K562 (cell line): Measurements from ENCODE around the gene NDUFA5. TPM values are rescaled to one million over a fixed set of nuclear protein-coding genes. Genes with fewer than 3 reads are reported as not detected.

Experiments used
- ATAC-seq: fragments of 200-7000 bp; cut with Tn5 transposase; 3 replicates; pipeline ENCODE4 v1.9.1; 2020; ENCODE audit warnings: moderate library complexity
- BruUV-seq: library from RNA; stranded (reverse); fragments of 400-500 nt; replicated peaks from 2 replicates; lab custom pipeline; 2021; lab: Mats Ljungman, UMichigan
- CTCF ChIA-PET: fragments of 300-600 bp; formaldehyde crosslinking; extraction: SDS; loops from one replicate; lab custom pipeline; 2021; ENCODE audit warnings: low intra/inter-chr PET ratio; lab: Yijun Ruan, JAX
- POLR2A ChIA-PET: fragments of 300-600, 350-650 bp; sonication (Branson Sonifier 250); formaldehyde crosslinking; extraction: SDS; loops from one replicate; lab custom pipeline; 2021; ENCODE audit warnings: antibody characterized with exemption, inconsistent platforms; lab: Yijun Ruan, JAX
- DNase-seq, 4 experiments: peaks; one replicate each; pipeline versions ENCODE4 v3.0.0 to v3.0.0-alpha.2; 2011 to 2018; ENCODE audit warnings: low spot score in 3 of 4, mixed read lengths in 3 of 4; ENCODE audit errors: extremely low read depth in 1 of 4
- FAIRE-seq: peaks from 2 replicates; lab custom pipeline; 2011; peaks lifted over from hg19 to GRCh38; lab: Jason Lieb, UNC
- H2AFZ ChIP-seq: 2 replicates; pipeline ENCODE4 v1.6.0; 2011; ENCODE audit warnings: low read depth, low read length, control low read depth, inconsistent platforms
- H3K27ac ChIP-seq: fragments of 200-600 bp; 3 replicates; pipeline ENCODE4 v1.8.0; 2011; ENCODE audit warnings: low read depth, mild to moderate bottlenecking, control low read depth, inconsistent platforms, low read length, moderate library complexity, mixed read lengths; ENCODE audit errors: extremely low read depth
- H3K27me3 ChIP-seq, 2 experiments: fragments of 300-600 bp in 1 of 2; 2 replicates in 1 of 2; 3 replicates in 1 of 2; pipeline versions ENCODE4 v1.6.0 to v1.8.0; 2011; ENCODE audit warnings: inconsistent platforms in 2 of 2, low read length in 2 of 2, mild to moderate bottlenecking in 1 of 2, mixed read lengths in 1 of 2, moderate library complexity in 1 of 2; ENCODE audit not compliant: control insufficient read depth in 2 of 2, insufficient read depth in 2 of 2
- H3K36me3 ChIP-seq: fragments of 300-600 bp; 3 replicates; pipeline ENCODE4 v1.8.0; 2011; ENCODE audit warnings: mild to moderate bottlenecking, low read length, inconsistent platforms; ENCODE audit not compliant: control insufficient read depth, insufficient read depth
- H3K4me1 ChIP-seq, 2 experiments: fragments of 200-600 bp in 1 of 2; replicated peaks in 1 of 2; 2 replicates in 1 of 2; 3 replicates in 1 of 2; pipeline versions ENCODE4 v1.5.1 to v1.8.0; 2011; ENCODE audit warnings: inconsistent platforms in 2 of 2, low read length in 2 of 2, mild to moderate bottlenecking in 1 of 2, mixed read lengths in 1 of 2, moderate library complexity in 1 of 2; ENCODE audit not compliant: control insufficient read depth in 2 of 2, insufficient read depth in 2 of 2
- H3K4me2 ChIP-seq: 2 replicates; pipeline ENCODE4 v1.6.1; 2011; ENCODE audit warnings: low read length, control low read depth, inconsistent platforms, mixed read lengths; ENCODE audit not compliant: insufficient read depth
- H3K4me3 ChIP-seq: fragments of 200-600 bp; sonication (generic), shearing (Covaris generic); 2 replicates; pipeline ENCODE4 v1.5.1; 2016; ENCODE audit warnings: control low read depth, inconsistent platforms
- H3K79me2 ChIP-seq: fragments of 200-600 bp; 3 replicates; pipeline ENCODE4 v1.8.0; 2011; ENCODE audit warnings: low read length, inconsistent platforms; ENCODE audit not compliant: control insufficient read depth, insufficient read depth
- H3K9ac ChIP-seq, 2 experiments: 2 replicates each; pipeline versions ENCODE4 v1.6.0 to v1.6.1; 2011; ENCODE audit warnings: low read depth in 2 of 2, low read length in 2 of 2, control low read depth in 1 of 2, inconsistent platforms in 1 of 2, mild to moderate bottlenecking in 1 of 2, mixed read lengths in 1 of 2; ENCODE audit not compliant: insufficient read depth in 1 of 2
- H3K9me1 ChIP-seq: one replicate; pipeline ENCODE4 v1.6.0; 2011; ENCODE audit warnings: inconsistent platforms, mild to moderate bottlenecking, low read length, moderate library complexity; ENCODE audit not compliant: control insufficient read depth, insufficient read depth
- H3K9me3 ChIP-seq: replicated peaks from 2 replicates; pipeline ENCODE4 v1.5.1; 2011; ENCODE audit warnings: low read depth, low read length, inconsistent platforms; ENCODE audit not compliant: control insufficient read depth, insufficient read depth
- H4K20me1 ChIP-seq: replicated peaks from 2 replicates; pipeline ENCODE4 v1.6.1; 2011; ENCODE audit warnings: low read length, inconsistent platforms, mixed read lengths; ENCODE audit not compliant: control insufficient read depth, insufficient read depth
- BCL6 ChIP-seq: fragments of 250-450 bp; sonication (Bioruptor Pico); IDR thresholded peaks from 2 replicates; pipeline ENCODE4 v1.4.0; 2020
- CCAR2 ChIP-seq: fragments of 200-400 bp; formaldehyde crosslinking; IDR thresholded peaks from 2 replicates; pipeline ENCODE4 v1.6.1; 2017; ENCODE audit warnings: mild to moderate bottlenecking, low read depth, low read length
- DNMT1 ChIP-seq: fragments of 450-650 bp; IDR thresholded peaks from 2 replicates; pipeline ENCODE4 v1.6.1; 2016; ENCODE audit warnings: antibody characterized with exemption, mild to moderate bottlenecking
- FOSL1 ChIP-seq: fragments of 200-800 bp; sonication (Bioruptor generic); conservative IDR thresholded peaks from 2 replicates; pipeline ENCODE4 v1.6.1; 2016; ENCODE audit warnings: missing genetic modification characterization, missing compliant biosample characterization
- HMG20B ChIP-seq: fragments of 250-450 bp; sonication (Bioruptor Pico); IDR thresholded peaks from 2 replicates; pipeline ENCODE4 v1.5.0; 2021; ENCODE audit warnings: mild to moderate bottlenecking
- MAFK ChIP-seq: IDR thresholded peaks from 2 replicates; pipeline ENCODE4 v1.6.1; 2011; ENCODE audit warnings: low read length, improper control_type of control experiment
- MEF2D ChIP-seq: conservative IDR thresholded peaks from 2 replicates; pipeline ENCODE4 v1.6.1; 2016; ENCODE audit warnings: low read depth, missing genetic modification characterization, missing compliant biosample characterization
- MYC ChIP-seq, 2 experiments: fragments of 250-450 bp in 1 of 2; sonication (Bioruptor Pico) in 1 of 2; IDR thresholded peaks; 2 replicates each; pipeline versions ENCODE4 v1.5.1 to v1.6.1; 2012 to 2021; ENCODE audit warnings: low read depth in 2 of 2, borderline replicate concordance in 1 of 2, improper control_type of control experiment in 1 of 2, low read length in 1 of 2, mild to moderate bottlenecking in 1 of 2, moderate library complexity in 1 of 2
- NFIX ChIP-seq: fragments of 250-450 bp; sonication (Bioruptor Pico); IDR thresholded peaks from 2 replicates; pipeline ENCODE4 v1.4.0; 2020; ENCODE audit warnings: low read depth, mild to moderate bottlenecking, moderate library complexity
- RBBP5 ChIP-seq: fragments of 200-600 bp; sonication (generic); IDR thresholded peaks from 2 replicates; pipeline ENCODE4 v1.6.1; 2012; ENCODE audit warnings: borderline replicate concordance, mild to moderate bottlenecking, low read length, control low read depth, inconsistent platforms; ENCODE audit not compliant: insufficient read depth, poor library complexity, severe bottlenecking
- RBFOX2 ChIP-seq: fragments of 200-400 bp; formaldehyde crosslinking; IDR thresholded peaks from 2 replicates; pipeline ENCODE4 v1.6.1; 2017; ENCODE audit warnings: low read depth, mild to moderate bottlenecking, low read length, moderate library complexity
- RBM25 ChIP-seq: fragments of 200-400 bp; formaldehyde crosslinking; IDR thresholded peaks from 2 replicates; pipeline ENCODE4 v1.6.1; 2018; ENCODE audit warnings: low read length, low read depth, moderate library complexity; ENCODE audit not compliant: severe bottlenecking
- SMAD3 ChIP-seq: fragments of 450-650 bp; formaldehyde crosslinking; conservative IDR thresholded peaks from 2 replicates; pipeline ENCODE4 v1.4.0; 2020; ENCODE audit warnings: mild to moderate bottlenecking
- STAG1 ChIP-seq: sonication (generic); formaldehyde crosslinking; IDR thresholded peaks from 2 replicates; pipeline ENCODE4 v1.5.0; 2020; ENCODE audit warnings: missing genetic modification reagents, borderline replicate concordance
- XRCC3 ChIP-seq: fragments of 450-650 bp; IDR thresholded peaks from 2 replicates; pipeline ENCODE4 v1.6.1; 2017; ENCODE audit warnings: mild to moderate bottlenecking, moderate library complexity
- WGBS: fragments of 100-300 bp; shearing (Covaris generic); methylation state at CpG from one replicate; pipeline ENCODE4 v1.1.6; 2016; ENCODE audit warnings: low coverage, mixed read lengths; ENCODE audit not compliant: insufficient coverage; ENCODE audit errors: missing lambda C conversion rate; 5-methylcytosine and 5-hydroxymethylcytosine counted together
- in situ Hi-C: fragments of 300-500 bp; cut with MboI; formaldehyde crosslinking; loops from 4 replicates; pipeline ENCODE4 v1.15.0; 2018; ENCODE audit warnings: inconsistent platforms, mixed read lengths
- intact Hi-C: fragments of 100-400 bp; cut with micrococcal nuclease; formaldehyde crosslinking; loops from 2 replicates; pipeline ENCODE4 v1.14.2; 2022
- polyA plus RNA-seq, 8 experiments: library from polyadenylated mRNA; depleted of rRNA in 4 of 8; stranded (reverse) in 5 of 8; unstranded in 3 of 8; fragments of >200 nt; fragmentation: Nextera tagmentation in 2 of 8; fragmentation: Illumina TruSeq in 1 of 8; extraction: Ambion mirVana in 2 of 8; extraction: Trizol in 1 of 8; gene quantifications; 2 replicates each; pipeline versions ENCODE4 v1.2.1 to v1.2.3, GENCODE V29; 2011 to 2014; ENCODE audit warnings: inconsistent platforms in 1 of 8, missing spikeins in 1 of 8
- total RNA-seq, 7 experiments: library from RNA; depleted of rRNA in 6 of 7; stranded (reverse); fragments of >200 nt in 6 of 7; fragmentation: Illumina TruSeq in 2 of 7; extraction: Trizol in 2 of 7; gene quantifications; 2 replicates each; pipeline versions ENCODE4 v1.2.1 to v1.2.3, GENCODE V29; 2011 to 2021; ENCODE audit warnings: low replicate concordance in 1 of 7
- TF ChIP-seq, protein P1 (sequence below): IDR thresholded peaks from 2 replicates; pipeline ENCODE4 v1.6.1; 2011; ENCODE audit not compliant: insufficient read length; ENCODE audit errors: extremely low read depth
- TF ChIP-seq, protein P2 (sequence below): fragments of 450-650 bp; IDR thresholded peaks from 2 replicates; pipeline ENCODE4 v1.6.1; 2016; ENCODE audit warnings: borderline replicate concordance
- TF ChIP-seq, protein P3 (sequence below): fragments of 450-650 bp; IDR thresholded peaks from 2 replicates; pipeline ENCODE4 v1.6.1; 2016; ENCODE audit warnings: low read depth, mild to moderate bottlenecking, moderate library complexity

The NDUFA5 gene
- total and polyA plus RNA-seq, 9 of the 15 experiments (the other 6 are each of a cell fraction or from before 2014, with no cell fraction given) = 155 to 677 (median 269) TPM

DNA sequence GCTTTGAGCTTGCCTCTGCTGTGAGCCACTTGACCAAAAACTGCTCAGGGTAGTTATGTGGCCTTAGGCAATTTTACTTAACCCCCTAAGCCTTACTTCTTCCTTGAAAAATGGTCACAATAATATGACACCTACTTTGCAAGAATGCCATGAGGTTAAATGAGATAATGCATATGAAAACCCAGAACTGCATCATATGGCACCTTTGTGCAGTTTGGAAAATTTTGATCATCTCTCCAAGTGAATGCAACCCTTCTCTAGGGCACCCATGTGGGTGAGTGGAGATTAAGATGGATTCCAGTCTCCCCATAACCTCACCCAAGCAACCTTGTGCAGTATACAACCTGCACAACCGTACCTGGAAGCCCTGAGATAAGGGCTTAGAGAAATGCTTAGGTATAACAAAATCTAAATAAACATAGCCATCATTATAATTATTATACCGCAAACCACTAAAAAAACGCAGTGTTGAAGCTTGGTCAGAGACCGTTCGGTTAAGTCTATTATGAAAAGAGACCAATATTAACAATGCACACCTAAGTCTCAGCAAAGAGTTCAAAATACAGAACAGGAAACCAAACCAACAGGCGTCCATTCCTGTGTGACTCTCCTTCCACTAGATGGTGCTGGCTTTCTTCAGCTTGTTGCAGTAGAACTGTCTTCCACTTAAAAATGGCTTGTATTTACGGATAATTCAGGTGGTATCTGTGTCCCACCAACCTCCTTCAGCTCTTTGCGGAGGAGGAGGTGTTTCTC is 23.0 kb upstream of the NDUFA5 start:
- Histone ChIP-seq H4K20me1 (no peaks in the 10 kb centered on the region), H3K79me2 (no peaks in the 10 kb centered on the region), H3K4me1 (0 out of 5 replicates have a peak, but pooled peaks cover 0 to 2% of the 10 kb centered on the region in 2 experiments), H3K4me2 (no peak overlapping the region), H3K4me3 (no peak overlapping the region), H3K27me3 (no peaks in the 10 kb centered on the region), H2AFZ (peak overlapping the region; percentile 52), H3K9me1 (no peaks in the 10 kb centered on the region), H3K36me3 (no peaks in the 10 kb centered on the region), H3K9me3 (no peaks in the 10 kb centered on the region), H3K9ac (no peak overlapping the region), H3K27ac (no peak overlapping the region)
- ChIA-PET CTCF (interaction anchor here (0.5 to 1.2 kb wide), 3 partner anchors 103 to 290 kb away, joined by 3 to 6 read pairs (median 4); no protein-coding TSS in a partner anchor), POLR2A (no interaction called here)
- FAIRE-seq (peak; percentile 67), DNase-seq (peak in 2 of 4 experiments; percentile 43 to 78), ATAC-seq (peak; percentile 96)
- intact Hi-C loops = loop anchor here (1.0 to 5.0 kb wide), 9 partner anchors 44 to 1204 kb away; no protein-coding TSS in a partner anchor
- BruUV-seq = no TSS peak
- in situ Hi-C loops = no loop called here
- WGBS = 4% methylated on average over 8 of the region's 8 CpGs
- TF ChIP-seq XRCC3 (no peak), RBM25 (peak; percentile 95), MAFK (no peak), HMG20B (no peak), CCAR2 (no peak), FOSL1 (tag) (no peak), SMAD3 (CRISPR knock-in tag) (0 out of 2 replicates have a peak, but pooled peaks have one; percentile 18), STAG1 (CRISPR knock-in tag) (no peak), MYC (IDR thresholded peaks at IDR 0.05; ENCODE audit: low read depth, low read length) (no peak), MYC (CRISPR knock-in tag; IDR thresholded peaks at IDR 0.05; ENCODE audit: borderline replicate concordance, low read depth) (no peak), BCL6 (no peak), MEF2D (tag) (no peak), RBBP5 (no peak), NFIX (CRISPR knock-in tag) (no peak), DNMT1 (no peak), RBFOX2 (no peak)
- TF ChIP-seq, protein P1, sequence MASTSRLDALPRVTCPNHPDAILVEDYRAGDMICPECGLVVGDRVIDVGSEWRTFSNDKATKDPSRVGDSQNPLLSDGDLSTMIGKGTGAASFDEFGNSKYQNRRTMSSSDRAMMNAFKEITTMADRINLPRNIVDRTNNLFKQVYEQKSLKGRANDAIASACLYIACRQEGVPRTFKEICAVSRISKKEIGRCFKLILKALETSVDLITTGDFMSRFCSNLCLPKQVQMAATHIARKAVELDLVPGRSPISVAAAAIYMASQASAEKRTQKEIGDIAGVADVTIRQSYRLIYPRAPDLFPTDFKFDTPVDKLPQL = no peak
- TF ChIP-seq, protein P2, sequence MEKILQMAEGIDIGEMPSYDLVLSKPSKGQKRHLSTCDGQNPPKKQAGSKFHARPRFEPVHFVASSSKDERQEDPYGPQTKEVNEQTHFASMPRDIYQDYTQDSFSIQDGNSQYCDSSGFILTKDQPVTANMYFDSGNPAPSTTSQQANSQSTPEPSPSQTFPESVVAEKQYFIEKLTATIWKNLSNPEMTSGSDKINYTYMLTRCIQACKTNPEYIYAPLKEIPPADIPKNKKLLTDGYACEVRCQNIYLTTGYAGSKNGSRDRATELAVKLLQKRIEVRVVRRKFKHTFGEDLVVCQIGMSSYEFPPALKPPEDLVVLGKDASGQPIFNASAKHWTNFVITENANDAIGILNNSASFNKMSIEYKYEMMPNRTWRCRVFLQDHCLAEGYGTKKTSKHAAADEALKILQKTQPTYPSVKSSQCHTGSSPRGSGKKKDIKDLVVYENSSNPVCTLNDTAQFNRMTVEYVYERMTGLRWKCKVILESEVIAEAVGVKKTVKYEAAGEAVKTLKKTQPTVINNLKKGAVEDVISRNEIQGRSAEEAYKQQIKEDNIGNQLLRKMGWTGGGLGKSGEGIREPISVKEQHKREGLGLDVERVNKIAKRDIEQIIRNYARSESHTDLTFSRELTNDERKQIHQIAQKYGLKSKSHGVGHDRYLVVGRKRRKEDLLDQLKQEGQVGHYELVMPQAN = no peak
- TF ChIP-seq, protein P3, sequence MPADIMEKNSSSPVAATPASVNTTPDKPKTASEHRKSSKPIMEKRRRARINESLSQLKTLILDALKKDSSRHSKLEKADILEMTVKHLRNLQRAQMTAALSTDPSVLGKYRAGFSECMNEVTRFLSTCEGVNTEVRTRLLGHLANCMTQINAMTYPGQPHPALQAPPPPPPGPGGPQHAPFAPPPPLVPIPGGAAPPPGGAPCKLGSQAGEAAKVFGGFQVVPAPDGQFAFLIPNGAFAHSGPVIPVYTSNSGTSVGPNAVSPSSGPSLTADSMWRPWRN = no peak
